Measurements from ENCODE around the gene CDC42BPB. TPM values are rescaled to one million over a fixed set of nuclear protein-coding genes. Genes with fewer than 3 reads are reported as not detected.
A peak's percentile ranks its signal among the peaks of the same experiment; 100 is the strongest.

Gene CDC42BPB
- total and polyA plus RNA-seq, 2 of the 13 experiments (the other 11 are each of a cell fraction or from before 2014, with no cell fraction given): 19.7 to 32.3 TPM

DNA sequence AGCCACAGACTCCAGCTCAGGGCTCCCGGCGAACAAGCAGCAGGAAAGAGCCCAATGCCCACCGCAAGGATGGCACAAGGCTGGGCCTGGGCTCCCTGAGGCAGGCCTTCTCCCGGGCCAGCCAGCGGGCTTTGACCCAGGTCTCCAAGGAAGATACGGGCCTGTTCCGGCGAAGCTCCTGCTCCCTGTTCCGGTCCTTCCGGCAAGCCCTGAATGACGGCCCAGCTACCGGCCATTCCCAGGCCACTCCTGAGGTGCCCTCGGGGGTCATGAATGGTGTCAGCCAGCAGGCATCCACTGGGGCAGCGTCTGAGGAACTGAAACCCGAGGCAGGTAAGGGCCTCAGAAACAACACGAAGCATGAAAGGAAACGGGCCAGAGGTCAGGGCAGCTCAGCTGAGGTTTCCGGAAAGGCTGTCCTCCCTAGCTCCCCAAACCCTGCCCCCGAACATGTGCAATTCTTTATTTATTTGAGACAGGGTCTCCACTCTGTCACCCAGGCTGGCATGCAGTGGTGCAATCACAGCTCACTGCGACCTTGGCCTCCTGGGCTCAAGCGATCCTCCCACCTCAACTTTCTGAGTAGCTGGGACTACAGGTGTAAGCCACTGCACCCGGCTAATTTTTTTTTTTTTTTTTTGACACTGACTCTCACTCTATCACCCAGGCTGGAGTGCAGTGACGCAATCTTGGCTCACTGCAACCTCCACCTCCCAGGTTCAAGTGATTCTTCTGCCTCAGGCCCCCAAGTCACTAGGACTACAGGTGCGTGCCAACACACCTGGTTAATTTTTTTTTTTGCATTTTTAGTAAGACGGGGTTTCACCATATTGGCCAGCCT, 43.2 kb upstream of the CDC42BPB start (continued):
- TF ChIP-seq ZNF589 (CRISPR knock-in tag; conservative IDR thresholded peaks at IDR 0.05): no peak; the same call in 1 of the 2 replicates
- TF ChIP-seq DNMT3B (CRISPR knock-in tag; conservative IDR thresholded peaks at IDR 0.05): no peak
- peak; percentile 91 for TF ChIP-seq FOXK2 (IDR thresholded peaks at IDR 0.05)
- TF ChIP-seq, protein P1, sequence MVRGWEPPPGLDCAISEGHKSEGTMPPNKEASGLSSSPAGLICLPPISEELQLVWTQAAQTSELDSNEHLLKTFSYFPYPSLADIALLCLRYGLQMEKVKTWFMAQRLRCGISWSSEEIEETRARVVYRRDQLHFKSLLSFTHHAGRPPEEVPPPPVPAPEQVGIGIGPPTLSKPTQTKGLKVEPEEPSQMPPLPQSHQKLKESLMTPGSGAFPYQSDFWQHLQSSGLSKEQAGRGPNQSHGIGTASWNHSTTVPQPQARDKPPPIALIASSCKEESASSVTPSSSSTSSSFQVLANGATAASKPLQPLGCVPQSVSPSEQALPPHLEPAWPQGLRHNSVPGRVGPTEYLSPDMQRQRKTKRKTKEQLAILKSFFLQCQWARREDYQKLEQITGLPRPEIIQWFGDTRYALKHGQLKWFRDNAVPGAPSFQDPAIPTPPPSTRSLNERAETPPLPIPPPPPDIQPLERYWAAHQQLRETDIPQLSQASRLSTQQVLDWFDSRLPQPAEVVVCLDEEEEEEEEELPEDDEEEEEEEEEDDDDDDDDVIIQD (CRISPR knock-in tag; IDR thresholded peaks at IDR 0.05; ENCODE audit: low read depth): peak; percentile 39
- no peak for TF ChIP-seq JUNB (CRISPR knock-in tag; IDR thresholded peaks at IDR 0.05; ENCODE audit: borderline replicate concordance)
- TF ChIP-seq, protein P2, sequence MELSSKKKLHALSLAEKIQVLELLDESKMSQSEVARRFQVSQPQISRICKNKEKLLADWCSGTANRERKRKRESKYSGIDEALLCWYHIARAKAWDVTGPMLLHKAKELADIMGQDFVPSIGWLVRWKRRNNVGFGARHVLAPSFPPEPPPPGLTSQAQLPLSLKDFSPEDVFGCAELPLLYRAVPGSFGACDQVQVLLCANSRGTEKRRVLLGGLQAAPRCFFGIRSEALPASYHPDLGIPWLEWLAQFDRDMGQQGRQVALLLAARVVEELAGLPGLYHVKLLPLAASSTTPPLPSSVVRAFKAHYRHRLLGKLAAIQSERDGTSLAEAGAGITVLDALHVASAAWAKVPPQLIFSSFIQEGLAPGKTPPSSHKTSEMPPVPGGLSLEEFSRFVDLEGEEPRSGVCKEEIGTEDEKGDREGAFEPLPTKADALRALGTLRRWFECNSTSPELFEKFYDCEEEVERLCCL (CRISPR knock-in tag; IDR thresholded peaks at IDR 0.05; ENCODE audit: borderline replicate concordance): 0 out of 2 replicates have a peak, but pooled peaks have one; percentile 69
- TF ChIP-seq, protein P3, sequence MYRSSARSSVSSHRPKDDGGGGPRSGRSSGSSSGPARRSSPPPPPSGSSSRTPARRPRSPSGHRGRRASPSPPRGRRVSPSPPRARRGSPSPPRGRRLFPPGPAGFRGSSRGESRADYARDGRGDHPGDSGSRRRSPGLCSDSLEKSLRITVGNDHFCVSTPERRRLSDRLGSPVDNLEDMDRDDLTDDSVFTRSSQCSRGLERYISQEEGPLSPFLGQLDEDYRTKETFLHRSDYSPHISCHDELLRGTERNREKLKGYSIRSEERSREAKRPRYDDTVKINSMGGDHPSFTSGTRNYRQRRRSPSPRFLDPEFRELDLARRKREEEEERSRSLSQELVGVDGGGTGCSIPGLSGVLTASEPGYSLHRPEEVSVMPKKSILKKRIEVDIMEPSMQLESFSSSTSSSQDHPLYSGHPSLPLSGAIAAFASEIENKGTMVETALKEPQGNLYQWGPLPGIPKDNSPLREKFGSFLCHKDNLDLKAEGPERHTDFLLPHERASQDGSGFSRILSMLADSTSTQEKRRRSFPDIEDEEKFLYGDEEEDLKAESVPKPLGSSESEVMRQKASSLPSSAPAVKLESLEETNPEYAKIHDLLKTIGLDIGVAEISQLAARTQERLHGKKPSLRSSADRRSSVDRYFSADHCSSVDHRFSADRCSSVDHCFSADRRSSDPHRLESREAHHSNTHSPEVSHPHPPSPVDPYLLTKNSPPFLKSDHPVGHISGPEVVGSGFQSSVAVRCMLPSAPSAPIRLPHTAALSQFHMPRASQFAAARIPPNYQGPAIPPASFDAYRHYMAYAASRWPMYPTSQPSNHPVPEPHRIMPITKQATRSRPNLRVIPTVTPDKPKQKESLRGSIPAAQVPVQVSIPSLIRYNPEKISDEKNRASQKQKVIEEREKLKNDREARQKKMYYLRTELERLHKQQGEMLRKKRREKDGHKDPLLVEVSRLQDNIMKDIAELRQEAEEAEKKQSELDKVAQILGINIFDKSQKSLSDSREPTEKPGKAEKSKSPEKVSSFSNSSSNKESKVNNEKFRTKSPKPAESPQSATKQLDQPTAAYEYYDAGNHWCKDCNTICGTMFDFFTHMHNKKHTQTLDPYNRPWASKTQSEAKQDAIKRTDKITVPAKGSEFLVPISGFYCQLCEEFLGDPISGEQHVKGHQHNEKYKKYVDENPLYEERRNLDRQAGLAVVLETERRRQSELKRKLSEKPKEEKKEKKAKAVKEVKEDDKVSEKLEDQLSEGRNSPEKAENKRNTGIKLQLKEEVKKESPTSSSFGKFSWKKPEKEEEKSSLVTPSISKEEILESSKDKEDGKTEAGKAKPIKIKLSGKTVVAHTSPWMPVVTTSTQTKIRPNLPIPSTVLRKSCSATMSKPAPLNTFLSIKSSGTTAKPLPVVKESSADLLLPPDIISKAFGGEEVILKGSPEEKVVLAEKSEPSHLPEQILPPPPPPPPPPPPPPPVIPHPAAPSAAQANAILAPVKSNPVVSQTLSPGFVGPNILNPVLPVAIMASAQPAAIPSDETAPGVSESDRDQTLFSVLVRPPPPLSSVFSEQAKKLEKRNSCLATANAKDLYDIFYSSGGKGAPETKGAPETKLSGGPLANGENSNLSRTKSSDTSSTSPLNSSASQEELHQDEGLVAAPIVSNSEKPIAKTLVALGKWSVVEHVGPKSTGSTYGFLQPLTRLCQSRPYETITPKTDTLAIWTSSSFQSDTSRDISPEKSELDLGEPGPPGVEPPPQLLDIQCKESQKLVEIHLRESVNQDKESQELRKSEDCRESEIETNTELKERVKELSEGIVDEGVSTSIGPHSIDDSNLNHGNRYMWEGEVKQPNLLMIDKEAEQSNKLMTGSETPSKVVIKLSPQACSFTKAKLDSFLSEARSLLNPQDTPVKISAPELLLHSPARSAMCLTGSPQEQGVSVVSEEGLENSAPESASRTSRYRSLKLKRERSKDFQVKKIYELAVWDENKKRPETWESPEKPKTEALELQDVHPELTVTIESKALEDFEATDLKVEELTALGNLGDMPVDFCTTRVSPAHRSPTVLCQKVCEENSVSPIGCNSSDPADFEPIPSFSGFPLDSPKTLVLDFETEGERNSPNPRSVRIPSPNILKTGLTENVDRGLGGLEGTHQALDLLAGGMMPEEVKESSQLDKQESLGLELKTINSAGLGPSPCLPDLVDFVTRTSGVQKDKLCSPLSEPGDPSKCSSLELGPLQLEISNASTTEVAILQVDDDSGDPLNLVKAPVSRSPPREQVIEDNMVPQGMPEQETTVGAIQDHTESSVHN (CRISPR knock-in tag; IDR thresholded peaks at IDR 0.05): peak; percentile 92
- no peak for TF ChIP-seq ZFP36L2 (CRISPR knock-in tag; IDR thresholded peaks at IDR 0.05)
- TF ChIP-seq ZNF143 (CRISPR knock-in tag; IDR thresholded peaks at IDR 0.05): peak; percentile 49; the same call in 1 of the 2 replicates
- no peak for TF ChIP-seq ARHGAP35 (CRISPR knock-in tag; IDR thresholded peaks at IDR 0.05; ENCODE audit: borderline replicate concordance)
- no peak; the same call in 1 of the 2 replicates for TF ChIP-seq ZNF138 (CRISPR knock-in tag; IDR thresholded peaks at IDR 0.05; ENCODE audit: low read depth)
- TF ChIP-seq SNRNP70 (IDR thresholded peaks at IDR 0.05; ENCODE audit: low read depth, low read length): no peak
- TF ChIP-seq ZNF556 (CRISPR knock-in tag; IDR thresholded peaks at IDR 0.05; ENCODE audit: borderline replicate concordance): no peak; the same call in 1 of the 2 replicates
- no peak for TF ChIP-seq ZNF879 (CRISPR knock-in tag; IDR thresholded peaks at IDR 0.05)
- no peak for TF ChIP-seq ZNF850 (CRISPR knock-in tag; conservative IDR thresholded peaks at IDR 0.05)
- 0 out of 2 replicates have a peak, but pooled peaks have one; percentile 65 for TF ChIP-seq ZNF761 (CRISPR knock-in tag; conservative IDR thresholded peaks at IDR 0.05)
- peak; percentile 78 for TF ChIP-seq MYC (CRISPR knock-in tag; IDR thresholded peaks at IDR 0.05; ENCODE audit: borderline replicate concordance)
- no peak for TF ChIP-seq SP140L (CRISPR knock-in tag; IDR thresholded peaks at IDR 0.05; ENCODE audit: borderline replicate concordance)
